HepG2 (cell line): ENCODE data around the gene PLCB2. TPM values are rescaled to one million over a fixed set of nuclear protein-coding genes. Genes with fewer than 3 reads are reported as not detected.

Experiments
- ATAC-seq: fragments of 200-7000 bp; cut with Tn5 transposase; 3 replicates; pipeline ENCODE4 v1.9.1; 2020; ENCODE audit warnings: mild to moderate bottlenecking, moderate library complexity
- BruUV-seq: library from RNA; stranded (reverse); fragments of 400-500 nt; replicated peaks from 2 replicates; lab custom pipeline; 2021; lab: Mats Ljungman, UMichigan
- CTCF ChIA-PET: fragments of 300-600 bp; formaldehyde crosslinking; extraction: SDS; loops from one replicate; lab custom pipeline; 2021; ENCODE audit warnings: low total read pairs, inconsistent platforms, low intra/inter-chr PET ratio; lab: Yijun Ruan, JAX
- POLR2A ChIA-PET: fragments of 350-600 bp; sonication (Branson Sonifier 250); formaldehyde crosslinking; loops from one replicate; lab custom pipeline; 2020; ENCODE audit warnings: antibody characterized with exemption, inconsistent platforms; lab: Yijun Ruan, JAX
- DNase-seq: peaks from one replicate; pipeline ENCODE4 v3.0.0-alpha.2; 2015; ENCODE audit warnings: low spot score
- FAIRE-seq: peaks from 3 replicates; lab custom pipeline; 2011; peaks lifted over from hg19 to GRCh38; lab: Jason Lieb, UNC
- H2AFZ ChIP-seq: one replicate; pipeline ENCODE4 v1.6.1; 2011; ENCODE audit warnings: low read length, inconsistent platforms
- H3K27ac ChIP-seq: fragments of 300-600 bp; 3 replicates; pipeline ENCODE4 v1.8.0; 2011; ENCODE audit warnings: mixed run types, mild to moderate bottlenecking, mixed read lengths, low read length, inconsistent platforms; ENCODE audit not compliant: insufficient read depth; ENCODE audit errors: extremely low read length
- H3K27me3 ChIP-seq, 2 experiments: fragments of 200-600 bp in 1 of 2; 2 replicates in 1 of 2; 3 replicates in 1 of 2; pipeline versions ENCODE4 v1.6.0 to v1.8.0; 2011; ENCODE audit warnings: low read length in 2 of 2, mild to moderate bottlenecking in 2 of 2, moderate library complexity in 2 of 2, inconsistent platforms in 1 of 2; ENCODE audit not compliant: insufficient read depth in 2 of 2, control insufficient read depth in 1 of 2
- H3K36me3 ChIP-seq, 2 experiments: fragments of 200-600 bp in 1 of 2; replicated peaks in 1 of 2; 2 replicates in 1 of 2; 3 replicates in 1 of 2; pipeline versions ENCODE4 v1.5.1 to v1.8.0; 2011; ENCODE audit warnings: low read length in 2 of 2, inconsistent platforms in 1 of 2; ENCODE audit not compliant: insufficient read depth in 2 of 2, control insufficient read depth in 1 of 2
- H3K4me1 ChIP-seq: 2 replicates; pipeline ENCODE4 v1.5.1; 2012; ENCODE audit warnings: low read length, inconsistent platforms; ENCODE audit not compliant: insufficient read depth
- H3K4me2 ChIP-seq: 2 replicates; pipeline ENCODE4 v1.6.0; 2011; ENCODE audit warnings: low read depth, low read length, inconsistent platforms
- H3K4me3 ChIP-seq, 3 experiments: fragments of 200-600 bp in 1 of 3; sonication (generic), shearing (Covaris generic) in 1 of 3; replicated peaks in 1 of 3; 2 replicates each; pipeline ENCODE4 v1.5.1; 2011 to 2016; ENCODE audit warnings: low read length in 3 of 3, inconsistent platforms in 2 of 3, low read depth in 2 of 3, mild to moderate bottlenecking in 2 of 3, control low read depth in 1 of 3, mixed read lengths in 1 of 3; ENCODE audit not compliant: insufficient read depth in 1 of 3
- H3K79me2 ChIP-seq: one replicate; pipeline ENCODE4 v1.6.1; 2011; ENCODE audit warnings: low read length, inconsistent platforms; ENCODE audit not compliant: insufficient read depth
- H3K9ac ChIP-seq: 2 replicates; pipeline ENCODE4 v1.6.0; 2011; ENCODE audit warnings: mild to moderate bottlenecking, low read depth, low read length, inconsistent platforms; ENCODE audit not compliant: insufficient read depth
- H3K9me3 ChIP-seq: 2 replicates; pipeline ENCODE4 v1.5.1; 2012; ENCODE audit warnings: mild to moderate bottlenecking, low read length
- H4K20me1 ChIP-seq: 2 replicates; pipeline ENCODE4 v1.6.0; 2011; ENCODE audit warnings: inconsistent platforms, mild to moderate bottlenecking, low read length, moderate library complexity; ENCODE audit not compliant: insufficient read depth
- MAFK ChIP-seq, 2 experiments: IDR thresholded peaks in 1 of 2; conservative IDR thresholded peaks in 1 of 2; 2 replicates each; pipeline ENCODE4 v1.6.1; 2011; ENCODE audit warnings: improper control_type of control experiment in 2 of 2, low read length in 2 of 2
- SETDB1 ChIP-seq: sonication (generic); formaldehyde crosslinking; IDR thresholded peaks from 2 replicates; pipeline ENCODE4 v1.5.1; 2020; ENCODE audit warnings: missing genetic modification reagents, mild to moderate bottlenecking, borderline replicate concordance
- TBL1XR1 ChIP-seq: fragments of 150-350 bp; IDR thresholded peaks from 2 replicates; pipeline ENCODE4 v1.6.1; 2014; ENCODE audit warnings: borderline replicate concordance, low read length; ENCODE audit not compliant: partially characterized antibody
- ZNF878 ChIP-seq: sonication (generic); formaldehyde crosslinking; IDR thresholded peaks from 2 replicates; pipeline ENCODE4 v1.8.1; 2023; ENCODE audit warnings: mild to moderate bottlenecking, missing genetic modification reagents, moderate library complexity
- WGBS: methylation state at CpG from one replicate; pipeline ENCODE4 v1.1.6; 2017; ENCODE audit warnings: low lambda C conversion rate; 5-methylcytosine and 5-hydroxymethylcytosine counted together
- in situ Hi-C: cut with HindIII; loops from 2 replicates; pipeline ENCODE4 v1.10.0; 2017; ENCODE audit warnings: low pct_unique_long_range_greater_than_20kb; ENCODE audit not compliant: extremely low pct_ligation_motif_present
- intact Hi-C: fragments of 100-400 bp; cut with micrococcal nuclease; formaldehyde crosslinking; loops from one replicate; pipeline ENCODE4 v1.10.0; 2022; ENCODE audit not compliant: unreplicated experiment
- polyA plus RNA-seq, 8 experiments: library from polyadenylated mRNA; depleted of rRNA in 3 of 8; stranded (reverse) in 7 of 8; unstranded in 1 of 8; fragments of >200 nt; fragmentation: Illumina TruSeq in 4 of 8; extraction: Trizol in 4 of 8; gene quantifications; 2 replicates each; pipeline versions ENCODE4 v1.2.1 to v1.2.3, GENCODE V29; 2011 to 2016; ENCODE audit warnings: low read depth in 4 of 8, missing spikeins in 1 of 8, mixed read lengths in 1 of 8; ENCODE audit not compliant: insufficient read depth in 1 of 8
- total RNA-seq, 5 experiments: library from RNA; depleted of rRNA; stranded (reverse); fragments of >200 nt; fragmentation: Illumina TruSeq; extraction: Trizol; gene quantifications; 2 replicates each; pipeline ENCODE4 v1.2.3, GENCODE V29; 2016; ENCODE audit warnings: low read depth in 1 of 5

PLCB2 gene
- total and polyA plus RNA-seq, 2 of the 13 experiments (the other 11 are each of a cell fraction or from before 2014, with no cell fraction given) = 0.11 TPM; not detected in 1

DNA sequence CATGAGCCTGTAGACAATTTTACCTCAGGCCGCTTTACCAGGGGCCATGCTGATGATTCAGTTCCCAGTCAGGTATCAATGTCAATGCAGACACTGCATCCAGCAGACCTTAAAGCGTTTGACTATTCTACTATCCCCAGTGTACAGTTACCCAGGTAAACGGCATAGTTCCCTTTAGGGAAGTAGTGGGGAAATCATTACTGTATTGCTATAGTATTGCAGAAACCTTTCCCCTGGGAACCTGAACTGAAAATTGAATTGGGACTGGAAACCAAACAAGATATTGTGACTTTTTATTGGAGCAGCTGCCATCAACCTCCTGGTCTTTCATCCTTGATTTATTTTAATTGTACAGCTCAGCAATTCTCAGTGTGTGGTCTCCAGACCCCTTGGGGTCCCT, 9.2 kb upstream of the PLCB2 start:
- H3K9ac ChIP-seq = no peak overlapping the region
- intact Hi-C loops = no loop called here
- H3K36me3 ChIP-seq = no peaks in the 10 kb centered on the region
- no peak for ATAC-seq
- peaks cover 17% of the 10 kb centered on the region for H3K4me1 ChIP-seq
- 19% methylated on average over 3 of the region's 3 CpGs for WGBS
- no peaks in the 10 kb centered on the region for H3K79me2 ChIP-seq
- H3K4me2 ChIP-seq = no peak overlapping the region
- ChIA-PET CTCF (no interaction called here), POLR2A (no interaction called here)
- no peaks in the 10 kb centered on the region for H3K9me3 ChIP-seq
- TF ChIP-seq MAFK (conservative IDR thresholded peaks at IDR 0.05 in 1 of 2, IDR thresholded peaks at IDR 0.05 in 1 of 2; ENCODE audit: low read length in 2 of 2) (peak; percentile 30 to 31; a peak in 1 of 4 replicates), TBL1XR1 (no peak)
- no TSS peak for BruUV-seq
- no peak overlapping the region for H2AFZ ChIP-seq
- no peak for DNase-seq
- no peak overlapping the region for H3K27ac ChIP-seq
- H4K20me1 ChIP-seq = no peaks in the 10 kb centered on the region
- in situ Hi-C loops = no loop called here
- H3K4me3 ChIP-seq = no peak overlapping the region
- H3K27me3 ChIP-seq = peaks cover 1 to 29% of the 10 kb centered on the region in 2 experiments; a peak in 1 of 5 replicates
- no peak for FAIRE-seq

DNA sequence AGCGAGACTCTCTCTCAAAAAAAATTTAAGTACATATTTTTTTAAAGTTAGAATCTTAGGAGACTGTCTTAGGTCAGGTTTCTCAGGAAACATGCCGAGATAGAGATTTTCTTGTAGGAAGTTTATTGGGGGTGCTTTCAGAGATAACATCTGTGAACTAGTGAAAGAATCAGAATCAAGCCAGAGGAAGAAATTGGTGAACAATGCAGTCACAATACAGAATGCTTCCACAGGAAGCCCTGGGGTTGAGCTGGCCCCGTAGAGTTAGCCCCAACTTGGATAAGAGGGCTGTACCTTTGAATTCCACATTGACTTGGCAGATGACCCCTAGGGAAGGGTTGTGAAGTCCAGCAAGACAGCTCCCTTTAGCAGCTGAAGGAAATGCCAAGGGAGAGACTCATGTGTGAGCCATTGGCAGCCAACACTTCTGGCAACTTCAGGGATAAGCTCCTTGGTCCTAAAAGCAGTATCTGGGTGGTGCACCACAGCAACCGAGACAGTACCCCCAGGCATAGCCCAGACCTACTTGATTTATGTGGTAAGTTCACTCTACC, 7.1 kb upstream of the PLCB2 start:
- peaks cover 1 to 42% of the 10 kb centered on the region in 2 experiments; a peak in 2 of 5 replicates for H3K27me3 ChIP-seq
- no peak for TF ChIP-seq SETDB1 (CRISPR knock-in tag)
- TF ChIP-seq ZNF878 = no peak
- TF ChIP-seq, all 625 proteins: peak for 0
- CTCF ChIA-PET = no interaction called here
- no peak overlapping the region for H3K27ac ChIP-seq
- no peaks in the 10 kb centered on the region for H3K79me2 ChIP-seq
- H3K36me3 ChIP-seq = no peaks in the 10 kb centered on the region
- H4K20me1 ChIP-seq = no peaks in the 10 kb centered on the region
- DNase-seq = no peak
- no peaks in the 10 kb centered on the region for H3K4me1 ChIP-seq
- ATAC-seq = no peak
- no peak overlapping the region for H3K4me3 ChIP-seq
- FAIRE-seq = no peak
- no peak overlapping the region for H3K4me2 ChIP-seq
- no peak overlapping the region for H2AFZ ChIP-seq
- BruUV-seq = no TSS peak
- in situ Hi-C loops = loop anchor here (5.0 kb wide), 1 partner anchor 37 kb away; no protein-coding TSS in a partner anchor
- POLR2A ChIA-PET = no interaction called here
- H3K9me3 ChIP-seq = no peaks in the 10 kb centered on the region
- intact Hi-C loops = no loop called here
- no peak overlapping the region for H3K9ac ChIP-seq
- 11% methylated on average over 4 of the region's 4 CpGs for WGBS
